WTC11 (cell line): ENCODE data around the gene PDE6D. TPM values are rescaled to one million over a fixed set of nuclear protein-coding genes. Genes with fewer than 3 reads are reported as not detected.

Experiments used
- CREB1 ChIP-seq: sonication (generic); formaldehyde crosslinking; IDR thresholded peaks from 2 replicates; pipeline ENCODE4 v1.8.0; 2023; ENCODE audit warnings: mild to moderate bottlenecking, missing genetic modification reagents
- CREM ChIP-seq: sonication (generic); formaldehyde crosslinking; IDR thresholded peaks from 2 replicates; pipeline ENCODE4 v1.8.1; 2022; ENCODE audit warnings: mild to moderate bottlenecking, missing genetic modification reagents, moderate library complexity
- ELF4 ChIP-seq: sonication (generic); formaldehyde crosslinking; IDR thresholded peaks from 2 replicates; pipeline ENCODE4 v1.8.1; 2022; ENCODE audit warnings: low read depth, mild to moderate bottlenecking, moderate library complexity, missing genetic modification reagents
- ESRRA ChIP-seq: sonication (generic); formaldehyde crosslinking; IDR thresholded peaks from 2 replicates; pipeline ENCODE4 v1.8.1; 2022; ENCODE audit warnings: mild to moderate bottlenecking, missing genetic modification reagents, borderline replicate concordance
- FOXP1 ChIP-seq: sonication (generic); formaldehyde crosslinking; IDR thresholded peaks from 2 replicates; pipeline ENCODE4 v1.8.0; 2022; ENCODE audit warnings: missing genetic modification reagents, mild to moderate bottlenecking, moderate library complexity, borderline replicate concordance
- GABPB1 ChIP-seq: sonication (generic); formaldehyde crosslinking; IDR thresholded peaks from 2 replicates; pipeline ENCODE4 v1.8.1; 2023; ENCODE audit warnings: mild to moderate bottlenecking, missing genetic modification reagents
- JUN ChIP-seq: sonication (generic); formaldehyde crosslinking; IDR thresholded peaks from 2 replicates; pipeline ENCODE4 v1.8.0; 2023; ENCODE audit warnings: mild to moderate bottlenecking, missing genetic modification reagents
- MYBL2 ChIP-seq: sonication (generic); formaldehyde crosslinking; IDR thresholded peaks from 2 replicates; pipeline ENCODE4 v1.8.1; 2023; ENCODE audit warnings: mild to moderate bottlenecking, moderate library complexity, missing genetic modification reagents
- NFYB ChIP-seq: sonication (generic); formaldehyde crosslinking; conservative IDR thresholded peaks from 2 replicates; pipeline ENCODE4 v1.8.0; 2022; ENCODE audit warnings: low read depth, missing genetic modification reagents
- SP1 ChIP-seq: sonication (generic); formaldehyde crosslinking; conservative IDR thresholded peaks from 2 replicates; pipeline ENCODE4 v1.8.1; 2022; ENCODE audit warnings: missing genetic modification reagents
- ZBTB21 ChIP-seq: sonication (generic); formaldehyde crosslinking; IDR thresholded peaks from 2 replicates; pipeline ENCODE4 v1.8.1; 2023; ENCODE audit warnings: mild to moderate bottlenecking, missing genetic modification reagents, borderline replicate concordance
- ZNF263 ChIP-seq: sonication (generic); formaldehyde crosslinking; IDR thresholded peaks from 2 replicates; pipeline ENCODE4 v1.8.1; 2022; ENCODE audit warnings: low read depth, mild to moderate bottlenecking, moderate library complexity, missing genetic modification reagents
- total RNA-seq: library from RNA; stranded (reverse); gene quantifications from 3 replicates; pipeline ENCODE4 v1.2.3, GENCODE V29; 2021
- TF ChIP-seq, protein P1 (sequence below): sonication (generic); formaldehyde crosslinking; IDR thresholded peaks from 2 replicates; pipeline ENCODE4 v1.8.1; 2022; ENCODE audit warnings: missing genetic modification reagents, borderline replicate concordance
- TF ChIP-seq, protein P2 (sequence below): fragments of 250-450 bp; sonication (Bioruptor Pico); conservative IDR thresholded peaks from 2 replicates; pipeline ENCODE4 v1.9.0; 2021; ENCODE audit warnings: mild to moderate bottlenecking
- TF ChIP-seq, protein P3 (sequence below): sonication (generic); formaldehyde crosslinking; IDR thresholded peaks from 2 replicates; pipeline ENCODE4 v1.8.1; 2022; ENCODE audit warnings: mild to moderate bottlenecking, missing genetic modification reagents, moderate library complexity, borderline replicate concordance
- TF ChIP-seq, protein P4 (sequence below): sonication (generic); formaldehyde crosslinking; IDR thresholded peaks from 2 replicates; pipeline ENCODE4 v1.8.0; 2023; ENCODE audit warnings: mild to moderate bottlenecking, missing genetic modification reagents
- TF ChIP-seq, protein P5 (sequence below): sonication (generic); formaldehyde crosslinking; IDR thresholded peaks from 2 replicates; pipeline ENCODE4 v1.8.1; 2023; ENCODE audit warnings: mild to moderate bottlenecking, missing genetic modification reagents, moderate library complexity
- TF ChIP-seq, protein P6 (sequence below): sonication (generic); formaldehyde crosslinking; IDR thresholded peaks from 2 replicates; pipeline ENCODE4 v1.8.1; 2022; ENCODE audit warnings: low read depth, missing genetic modification reagents, borderline replicate concordance
- TF ChIP-seq, protein P7 (sequence below): fragments of 250-450 bp; sonication (Bioruptor Pico); IDR thresholded peaks from 2 replicates; pipeline ENCODE4 v2.1.2; 2022; ENCODE audit warnings: mild to moderate bottlenecking, moderate library complexity
- TF ChIP-seq, protein P8 (sequence below): sonication (generic); formaldehyde crosslinking; IDR thresholded peaks from 2 replicates; pipeline ENCODE4 v1.8.0; 2022; ENCODE audit warnings: missing genetic modification reagents

The PDE6D gene
- total RNA-seq, 1 experiment from 2014 or later, result 30.2 TPM

DNA sequence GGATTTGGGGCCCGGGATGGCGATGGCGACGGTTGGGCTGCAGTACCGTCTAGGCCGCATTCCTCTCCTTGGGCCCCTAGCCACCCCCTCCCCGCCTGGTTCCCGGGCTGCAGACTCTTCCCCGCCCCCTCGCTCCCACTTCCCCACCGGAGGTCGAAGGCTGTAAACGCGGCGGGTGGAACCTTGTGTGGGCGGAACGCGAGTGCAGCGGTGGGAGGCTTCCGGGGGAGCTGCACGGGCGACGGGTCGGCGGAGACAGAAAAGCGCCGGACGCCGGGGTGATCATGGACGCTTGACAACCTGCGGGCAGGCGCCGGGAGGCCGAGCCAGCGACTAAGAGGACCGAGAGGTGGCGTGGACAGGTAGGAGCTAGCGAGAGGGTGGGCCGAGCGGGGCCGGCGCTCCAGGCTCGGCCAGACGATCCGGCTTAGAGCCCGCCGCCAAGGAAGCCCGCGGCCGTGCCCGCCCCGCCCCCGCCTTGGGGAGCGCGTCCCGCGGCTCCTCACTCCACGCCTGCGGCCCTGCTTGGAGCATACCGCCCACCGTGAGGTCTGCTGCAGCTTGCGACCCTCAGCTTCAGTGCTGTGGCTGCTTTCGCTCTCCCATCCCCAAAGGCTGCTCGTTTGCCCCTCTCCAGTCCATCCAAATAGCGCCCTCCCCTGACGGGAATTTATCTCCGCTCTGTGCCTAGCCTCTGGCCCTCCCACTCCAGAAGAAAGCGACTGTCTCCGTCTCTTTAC lies 5.3 kb upstream of the PDE6D start, which contains the start of gene COPS7B (continued):
- TF ChIP-seq, protein P1, sequence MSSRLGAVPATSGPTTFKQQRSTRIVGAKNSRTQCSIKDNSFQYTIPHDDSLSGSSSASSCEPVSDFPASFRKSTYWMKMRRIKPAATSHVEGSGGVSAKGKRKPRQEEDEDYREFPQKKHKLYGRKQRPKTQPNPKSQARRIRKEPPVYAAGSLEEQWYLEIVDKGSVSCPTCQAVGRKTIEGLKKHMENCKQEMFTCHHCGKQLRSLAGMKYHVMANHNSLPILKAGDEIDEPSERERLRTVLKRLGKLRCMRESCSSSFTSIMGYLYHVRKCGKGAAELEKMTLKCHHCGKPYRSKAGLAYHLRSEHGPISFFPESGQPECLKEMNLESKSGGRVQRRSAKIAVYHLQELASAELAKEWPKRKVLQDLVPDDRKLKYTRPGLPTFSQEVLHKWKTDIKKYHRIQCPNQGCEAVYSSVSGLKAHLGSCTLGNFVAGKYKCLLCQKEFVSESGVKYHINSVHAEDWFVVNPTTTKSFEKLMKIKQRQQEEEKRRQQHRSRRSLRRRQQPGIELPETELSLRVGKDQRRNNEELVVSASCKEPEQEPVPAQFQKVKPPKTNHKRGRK (CRISPR knock-in tag), result 0 out of 2 replicates have a peak, but pooled peaks have one; percentile 43
- TF ChIP-seq, protein P2, sequence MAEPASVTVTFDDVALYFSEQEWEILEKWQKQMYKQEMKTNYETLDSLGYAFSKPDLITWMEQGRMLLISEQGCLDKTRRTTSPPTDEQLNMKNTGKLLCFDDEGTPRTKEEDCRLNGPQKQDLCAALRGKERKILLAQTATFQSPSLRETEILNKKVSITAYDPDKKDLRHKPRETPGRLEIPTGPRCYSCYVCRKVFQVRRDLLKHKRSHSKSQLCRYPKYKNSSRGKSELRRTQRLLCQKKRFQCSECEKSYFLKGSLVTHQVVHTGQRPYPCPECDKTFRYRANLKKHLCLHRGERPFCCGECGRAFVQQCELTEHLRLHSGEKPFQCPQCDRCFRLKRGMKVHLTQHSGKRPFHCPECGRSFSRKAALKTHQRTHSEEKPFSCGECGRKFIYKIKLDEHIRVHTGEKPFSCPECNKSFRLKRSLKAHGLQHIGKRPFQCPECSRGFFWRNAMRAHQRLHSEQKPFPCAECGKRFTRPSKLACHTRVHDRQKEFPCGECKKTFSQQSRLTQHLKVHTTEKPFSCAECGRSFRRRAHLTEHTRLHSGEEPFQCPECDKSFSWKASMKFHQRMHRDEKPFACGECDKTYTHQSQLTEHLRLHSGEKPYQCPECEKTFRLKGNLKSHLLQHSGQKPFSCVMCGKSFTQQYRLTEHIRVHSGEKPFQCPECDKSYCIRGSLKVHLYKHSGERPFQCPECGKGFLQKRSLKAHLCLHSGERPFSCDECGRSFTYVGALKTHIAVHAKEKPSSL (CRISPR knock-in tag), result no peak
- TF ChIP-seq SP1 (CRISPR knock-in tag), result peak; percentile 94
- TF ChIP-seq, protein P3, sequence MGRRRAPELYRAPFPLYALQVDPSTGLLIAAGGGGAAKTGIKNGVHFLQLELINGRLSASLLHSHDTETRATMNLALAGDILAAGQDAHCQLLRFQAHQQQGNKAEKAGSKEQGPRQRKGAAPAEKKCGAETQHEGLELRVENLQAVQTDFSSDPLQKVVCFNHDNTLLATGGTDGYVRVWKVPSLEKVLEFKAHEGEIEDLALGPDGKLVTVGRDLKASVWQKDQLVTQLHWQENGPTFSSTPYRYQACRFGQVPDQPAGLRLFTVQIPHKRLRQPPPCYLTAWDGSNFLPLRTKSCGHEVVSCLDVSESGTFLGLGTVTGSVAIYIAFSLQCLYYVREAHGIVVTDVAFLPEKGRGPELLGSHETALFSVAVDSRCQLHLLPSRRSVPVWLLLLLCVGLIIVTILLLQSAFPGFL (CRISPR knock-in tag), result 0 out of 2 replicates have a peak, but pooled peaks have one; percentile 43
- no peak; the same call in 1 of the 2 replicates for TF ChIP-seq JUN (CRISPR knock-in tag)
- TF ChIP-seq, protein P4, sequence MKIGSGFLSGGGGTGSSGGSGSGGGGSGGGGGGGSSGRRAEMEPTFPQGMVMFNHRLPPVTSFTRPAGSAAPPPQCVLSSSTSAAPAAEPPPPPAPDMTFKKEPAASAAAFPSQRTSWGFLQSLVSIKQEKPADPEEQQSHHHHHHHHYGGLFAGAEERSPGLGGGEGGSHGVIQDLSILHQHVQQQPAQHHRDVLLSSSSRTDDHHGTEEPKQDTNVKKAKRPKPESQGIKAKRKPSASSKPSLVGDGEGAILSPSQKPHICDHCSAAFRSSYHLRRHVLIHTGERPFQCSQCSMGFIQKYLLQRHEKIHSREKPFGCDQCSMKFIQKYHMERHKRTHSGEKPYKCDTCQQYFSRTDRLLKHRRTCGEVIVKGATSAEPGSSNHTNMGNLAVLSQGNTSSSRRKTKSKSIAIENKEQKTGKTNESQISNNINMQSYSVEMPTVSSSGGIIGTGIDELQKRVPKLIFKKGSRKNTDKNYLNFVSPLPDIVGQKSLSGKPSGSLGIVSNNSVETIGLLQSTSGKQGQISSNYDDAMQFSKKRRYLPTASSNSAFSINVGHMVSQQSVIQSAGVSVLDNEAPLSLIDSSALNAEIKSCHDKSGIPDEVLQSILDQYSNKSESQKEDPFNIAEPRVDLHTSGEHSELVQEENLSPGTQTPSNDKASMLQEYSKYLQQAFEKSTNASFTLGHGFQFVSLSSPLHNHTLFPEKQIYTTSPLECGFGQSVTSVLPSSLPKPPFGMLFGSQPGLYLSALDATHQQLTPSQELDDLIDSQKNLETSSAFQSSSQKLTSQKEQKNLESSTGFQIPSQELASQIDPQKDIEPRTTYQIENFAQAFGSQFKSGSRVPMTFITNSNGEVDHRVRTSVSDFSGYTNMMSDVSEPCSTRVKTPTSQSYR, result peak; percentile 61; the same call in 1 of the 2 replicates
- peak; percentile 93 for TF ChIP-seq GABPB1 (CRISPR knock-in tag)
- peak; percentile 74; the same call in 1 of the 2 replicates for TF ChIP-seq ESRRA (CRISPR knock-in tag)
- TF ChIP-seq, protein P5, sequence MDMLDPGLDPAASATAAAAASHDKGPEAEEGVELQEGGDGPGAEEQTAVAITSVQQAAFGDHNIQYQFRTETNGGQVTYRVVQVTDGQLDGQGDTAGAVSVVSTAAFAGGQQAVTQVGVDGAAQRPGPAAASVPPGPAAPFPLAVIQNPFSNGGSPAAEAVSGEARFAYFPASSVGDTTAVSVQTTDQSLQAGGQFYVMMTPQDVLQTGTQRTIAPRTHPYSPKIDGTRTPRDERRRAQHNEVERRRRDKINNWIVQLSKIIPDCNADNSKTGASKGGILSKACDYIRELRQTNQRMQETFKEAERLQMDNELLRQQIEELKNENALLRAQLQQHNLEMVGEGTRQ (CRISPR knock-in tag), result peak; percentile 42; the same call in 1 of the 2 replicates
- TF ChIP-seq NFYB, result peak; percentile 42; the same call in 1 of the 2 replicates
- TF ChIP-seq, protein P6, sequence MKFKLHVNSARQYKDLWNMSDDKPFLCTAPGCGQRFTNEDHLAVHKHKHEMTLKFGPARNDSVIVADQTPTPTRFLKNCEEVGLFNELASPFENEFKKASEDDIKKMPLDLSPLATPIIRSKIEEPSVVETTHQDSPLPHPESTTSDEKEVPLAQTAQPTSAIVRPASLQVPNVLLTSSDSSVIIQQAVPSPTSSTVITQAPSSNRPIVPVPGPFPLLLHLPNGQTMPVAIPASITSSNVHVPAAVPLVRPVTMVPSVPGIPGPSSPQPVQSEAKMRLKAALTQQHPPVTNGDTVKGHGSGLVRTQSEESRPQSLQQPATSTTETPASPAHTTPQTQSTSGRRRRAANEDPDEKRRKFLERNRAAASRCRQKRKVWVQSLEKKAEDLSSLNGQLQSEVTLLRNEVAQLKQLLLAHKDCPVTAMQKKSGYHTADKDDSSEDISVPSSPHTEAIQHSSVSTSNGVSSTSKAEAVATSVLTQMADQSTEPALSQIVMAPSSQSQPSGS (CRISPR knock-in tag), result peak; percentile 33; the same call in 1 of the 2 replicates
- TF ChIP-seq FOXP1 (CRISPR knock-in tag), result peak; percentile 96
- TF ChIP-seq ELF4 (CRISPR knock-in tag), result 0 out of 2 replicates have a peak, but pooled peaks have one; percentile 19
- peak; percentile 93 for TF ChIP-seq MYBL2 (CRISPR knock-in tag)
- TF ChIP-seq, protein P7, sequence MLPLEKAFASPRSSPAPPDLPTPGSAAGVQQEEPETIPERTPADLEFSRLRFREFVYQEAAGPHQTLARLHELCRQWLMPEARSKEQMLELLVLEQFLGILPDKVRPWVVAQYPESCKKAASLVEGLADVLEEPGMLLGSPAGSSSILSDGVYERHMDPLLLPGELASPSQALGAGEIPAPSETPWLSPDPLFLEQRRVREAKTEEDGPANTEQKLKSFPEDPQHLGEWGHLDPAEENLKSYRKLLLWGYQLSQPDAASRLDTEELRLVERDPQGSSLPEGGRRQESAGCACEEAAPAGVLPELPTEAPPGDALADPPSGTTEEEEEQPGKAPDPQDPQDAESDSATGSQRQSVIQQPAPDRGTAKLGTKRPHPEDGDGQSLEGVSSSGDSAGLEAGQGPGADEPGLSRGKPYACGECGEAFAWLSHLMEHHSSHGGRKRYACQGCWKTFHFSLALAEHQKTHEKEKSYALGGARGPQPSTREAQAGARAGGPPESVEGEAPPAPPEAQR (CRISPR knock-in tag), result no peak
- TF ChIP-seq ZBTB21, result 0 out of 2 replicates have a peak, but pooled peaks have one; percentile 30
- TF ChIP-seq ZNF263, result peak; percentile 53; the same call in 1 of the 2 replicates
- 0 out of 2 replicates have a peak, but pooled peaks have one; percentile 52 for TF ChIP-seq CREM (CRISPR knock-in tag)
- TF ChIP-seq CREB1 (CRISPR knock-in tag), result peak; percentile 12; the same call in 1 of the 2 replicates
- TF ChIP-seq, protein P8, sequence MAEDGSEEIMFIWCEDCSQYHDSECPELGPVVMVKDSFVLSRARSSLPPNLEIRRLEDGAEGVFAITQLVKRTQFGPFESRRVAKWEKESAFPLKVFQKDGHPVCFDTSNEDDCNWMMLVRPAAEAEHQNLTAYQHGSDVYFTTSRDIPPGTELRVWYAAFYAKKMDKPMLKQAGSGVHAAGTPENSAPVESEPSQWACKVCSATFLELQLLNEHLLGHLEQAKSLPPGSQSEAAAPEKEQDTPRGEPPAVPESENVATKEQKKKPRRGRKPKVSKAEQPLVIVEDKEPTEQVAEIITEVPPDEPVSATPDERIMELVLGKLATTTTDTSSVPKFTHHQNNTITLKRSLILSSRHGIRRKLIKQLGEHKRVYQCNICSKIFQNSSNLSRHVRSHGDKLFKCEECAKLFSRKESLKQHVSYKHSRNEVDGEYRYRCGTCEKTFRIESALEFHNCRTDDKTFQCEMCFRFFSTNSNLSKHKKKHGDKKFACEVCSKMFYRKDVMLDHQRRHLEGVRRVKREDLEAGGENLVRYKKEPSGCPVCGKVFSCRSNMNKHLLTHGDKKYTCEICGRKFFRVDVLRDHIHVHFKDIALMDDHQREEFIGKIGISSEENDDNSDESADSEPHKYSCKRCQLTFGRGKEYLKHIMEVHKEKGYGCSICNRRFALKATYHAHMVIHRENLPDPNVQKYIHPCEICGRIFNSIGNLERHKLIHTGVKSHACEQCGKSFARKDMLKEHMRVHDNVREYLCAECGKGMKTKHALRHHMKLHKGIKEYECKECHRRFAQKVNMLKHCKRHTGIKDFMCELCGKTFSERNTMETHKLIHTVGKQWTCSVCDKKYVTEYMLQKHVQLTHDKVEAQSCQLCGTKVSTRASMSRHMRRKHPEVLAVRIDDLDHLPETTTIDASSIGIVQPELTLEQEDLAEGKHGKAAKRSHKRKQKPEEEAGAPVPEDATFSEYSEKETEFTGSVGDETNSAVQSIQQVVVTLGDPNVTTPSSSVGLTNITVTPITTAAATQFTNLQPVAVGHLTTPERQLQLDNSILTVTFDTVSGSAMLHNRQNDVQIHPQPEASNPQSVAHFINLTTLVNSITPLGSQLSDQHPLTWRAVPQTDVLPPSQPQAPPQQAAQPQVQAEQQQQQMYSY (CRISPR knock-in tag), result 0 out of 2 replicates have a peak, but pooled peaks have one; percentile 39
